RWPE1 (cell line): ENCODE results near the gene CLSTN3.
A peak's percentile ranks its signal among the peaks of the same experiment; 100 is the strongest.

Experiments
- CTCF ChIA-PET: fragments of 350-600 bp; sonication (Branson Sonifier 250); formaldehyde crosslinking; extraction: SDS; loops from one replicate; lab custom pipeline; 2021; lab: Yijun Ruan, JAX
- POLR2A ChIA-PET: fragments of 400-600 bp; formaldehyde crosslinking; extraction: SDS; loops from one replicate; lab custom pipeline; 2020; ENCODE audit warnings: antibody characterized with exemption; ENCODE audit not compliant: low non-redundant PET; lab: Yijun Ruan, JAX
- DNase-seq: peaks from one replicate; pipeline ENCODE4 v3.0.0; 2012; ENCODE audit warnings: low spot score
- H3K27ac ChIP-seq: fragments of 450-650 bp; 2 replicates; pipeline ENCODE4 v1.5.1; 2017
- CTCF ChIP-seq: fragments of 450-650 bp; conservative IDR thresholded peaks from 2 replicates; pipeline ENCODE4 v1.5.1; 2017; ENCODE audit warnings: low read depth, mild to moderate bottlenecking

Gene CLSTN3

DNA sequence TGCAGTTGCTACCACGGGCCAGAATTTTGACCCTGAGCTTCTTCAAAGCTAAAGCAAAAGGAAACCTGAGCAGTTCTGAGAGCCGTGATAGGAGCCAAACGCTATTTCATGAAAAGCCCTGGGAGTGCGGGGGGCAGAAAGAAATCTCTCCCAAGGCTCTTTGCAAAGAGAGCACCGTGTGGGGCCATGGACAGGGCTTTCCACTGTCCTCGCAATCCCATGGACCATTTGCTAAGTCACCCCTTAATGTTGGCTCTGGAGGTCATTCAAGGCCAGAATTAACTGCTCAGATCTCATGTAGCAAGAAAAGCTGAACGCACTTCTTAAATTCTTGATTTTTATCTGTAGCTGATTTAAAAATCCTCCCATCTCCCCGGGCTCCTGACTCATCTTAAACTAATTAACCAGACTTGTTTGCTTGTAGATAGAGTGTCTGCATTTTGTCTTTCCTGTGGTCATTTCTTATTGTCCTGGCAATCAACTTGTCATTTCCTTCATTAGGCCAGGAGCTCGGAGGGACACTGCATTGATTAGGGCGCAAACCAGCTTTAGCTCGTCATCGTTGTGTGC lies 24.8 kb downstream of the CLSTN3 start:
- CTCF ChIA-PET = interaction anchor here (0.6 to 1.9 kb wide), 5 partner anchors 10 to 228 kb away, joined by 3 to 9 read pairs (median 5); no protein-coding TSS in a partner anchor
- no peak for DNase-seq
- POLR2A ChIA-PET = no interaction called here
- no peak for TF ChIP-seq CTCF
- H3K27ac ChIP-seq = peak overlapping the region; percentile 59

- CTCF ChIA-PET = interaction anchor here (0.6 to 1.9 kb wide), 4 partner anchors 11 to 94 kb away, joined by 3 to 9 read pairs (median 5); no protein-coding TSS in a partner anchor
- no peak for TF ChIP-seq CTCF
- peak overlapping the region; percentile 59 for H3K27ac ChIP-seq
- POLR2A ChIA-PET = no interaction called here
- peak; percentile 45 for DNase-seq
Measured at GRCh38 chr12:7155471-7156034, 25.4 kb downstream of the CLSTN3 start.

DNA sequence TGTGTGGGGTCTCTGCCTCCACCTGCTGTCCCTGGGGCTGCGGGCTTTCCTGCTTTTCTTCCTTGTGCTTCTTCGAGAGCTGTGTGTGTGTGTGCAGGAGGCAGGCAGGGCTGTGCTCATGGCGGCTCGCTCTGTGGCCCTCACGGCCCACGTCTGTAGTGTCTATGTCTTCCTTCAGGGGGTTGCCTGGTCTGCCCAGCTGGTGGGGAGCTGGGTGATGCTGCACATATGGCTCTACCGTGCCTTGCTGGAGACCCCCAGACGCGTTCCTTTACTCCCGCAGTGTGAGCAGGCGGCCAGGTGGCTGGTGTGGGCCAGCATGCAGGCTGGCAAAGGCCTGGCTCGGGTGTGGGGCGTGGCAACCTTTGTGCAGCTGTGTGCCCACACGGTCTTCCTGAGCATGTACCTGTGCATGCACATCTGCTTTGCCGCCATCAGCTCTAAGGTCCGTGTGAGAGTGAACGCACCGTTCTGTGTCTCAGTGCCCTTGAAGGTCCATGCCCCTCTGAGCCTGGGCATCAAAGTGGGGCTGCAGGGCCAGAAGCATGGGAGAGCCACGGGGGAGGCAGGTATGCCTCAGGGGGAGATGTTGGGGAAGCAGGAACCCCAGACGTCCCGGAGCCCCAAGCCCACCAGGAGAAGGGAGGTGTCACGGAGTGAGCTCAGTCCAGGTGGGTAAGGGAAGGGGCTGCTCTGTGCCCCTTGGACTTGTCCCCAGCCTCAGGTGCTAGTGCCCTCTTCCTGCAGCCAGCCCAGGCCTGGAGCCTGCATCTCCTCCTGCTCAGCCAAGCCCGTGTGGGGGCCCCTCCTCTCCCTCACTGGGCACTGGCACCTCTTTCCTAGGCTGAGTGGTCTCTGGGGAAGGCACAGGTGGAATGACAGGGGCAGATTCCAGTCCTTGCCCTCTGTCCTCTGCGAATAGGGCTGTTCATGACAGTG lies 26.4 kb downstream of the CLSTN3 start:
- CTCF ChIA-PET = interaction anchor here (0.9 kb wide), 1 partner anchor 48 kb away, joined by 4 read pairs; no protein-coding TSS in a partner anchor
- H3K27ac ChIP-seq = peak overlapping the region; percentile 59
- TF ChIP-seq CTCF = no peak
- DNase-seq = no peak
- POLR2A ChIA-PET = no interaction called here

DNA sequence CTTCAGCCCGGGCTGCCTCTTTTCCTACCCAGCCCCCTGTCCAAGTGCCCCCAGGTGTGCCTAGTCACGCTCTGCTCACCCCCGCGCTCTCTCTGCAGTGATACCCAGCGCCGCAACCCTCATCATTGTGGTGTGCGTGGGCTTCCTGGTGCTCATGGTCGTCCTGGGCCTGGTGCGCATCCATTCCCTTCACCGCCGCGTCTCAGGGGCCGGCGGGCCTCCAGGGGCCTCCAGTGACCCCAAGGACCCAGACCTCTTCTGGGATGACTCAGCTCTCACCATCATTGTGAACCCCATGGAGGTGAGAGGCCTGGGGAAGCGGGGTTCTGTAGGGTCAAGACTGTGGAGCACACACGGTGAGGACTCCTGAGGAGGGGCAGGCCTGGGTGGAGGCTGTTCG lies 27.2 kb downstream of the CLSTN3 start:
- no peak overlapping the region for H3K27ac ChIP-seq
- TF ChIP-seq CTCF = no peak
- no peak for DNase-seq
- POLR2A ChIA-PET = no interaction called here
- CTCF ChIA-PET = interaction anchor here (0.6 kb wide), 1 partner anchor 15 kb away, joined by 5 read pairs; no protein-coding TSS in a partner anchor

DNA sequence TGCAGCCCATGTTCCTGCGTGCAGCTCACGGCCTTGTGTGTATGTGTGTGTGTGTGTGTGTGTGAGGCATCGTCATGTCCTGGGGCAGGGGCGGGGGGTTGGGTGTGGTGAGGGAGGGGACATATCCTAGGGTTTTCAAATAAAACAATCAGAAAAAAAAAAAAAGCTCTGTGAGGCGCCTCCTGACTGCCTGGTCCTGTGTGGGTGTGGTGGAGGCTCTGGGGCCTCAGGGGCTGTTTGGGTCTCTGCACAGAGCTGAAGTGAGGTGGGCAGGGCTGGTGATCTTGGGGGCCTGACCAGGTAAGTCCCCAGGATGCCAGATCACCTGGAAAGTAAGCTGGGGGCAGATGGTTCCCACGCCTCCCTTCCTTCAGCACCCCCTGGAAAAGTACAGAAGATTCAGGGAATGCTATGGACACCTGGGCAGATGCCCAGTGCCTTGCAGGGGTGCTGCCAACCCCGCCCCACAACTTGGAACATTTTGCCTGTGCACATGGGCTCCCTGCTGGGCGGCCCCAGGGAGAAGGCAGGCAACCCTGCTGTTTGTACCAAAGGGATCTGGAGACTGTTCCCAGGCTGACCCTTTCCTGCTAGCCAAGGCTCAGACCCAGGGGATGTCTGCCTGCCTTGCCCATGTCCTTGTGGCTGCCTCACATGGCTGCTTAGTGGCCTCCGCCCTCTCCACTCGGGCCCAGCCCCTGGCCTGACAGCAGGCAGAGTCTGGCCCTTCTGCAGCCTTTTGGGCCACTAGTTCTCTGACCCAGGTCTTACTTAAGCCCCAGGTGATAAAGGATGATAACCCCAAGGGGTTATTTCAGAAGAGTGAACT lies 28.8 kb downstream of the CLSTN3 start:
- CTCF ChIA-PET = no interaction called here
- no peak overlapping the region for H3K27ac ChIP-seq
- no peak for TF ChIP-seq CTCF
- POLR2A ChIA-PET = no interaction called here
- DNase-seq = no peak
